Testis (tissue), 3 donors: Measurements from ENCODE around the gene CLSTN1. TPM values are rescaled to one million over a fixed set of nuclear protein-coding genes. Genes with fewer than 3 reads are reported as not detected.
A peak's percentile ranks its signal among the peaks of the same experiment; 100 is the strongest.

Experiments used
- DNase-seq: peaks from one replicate; pipeline ENCODE4 v3.0.0-alpha.2; 2019
- H3K27ac ChIP-seq, 2 donors: fragments of 200-600 bp; sonication (generic); one replicate each; pipeline ENCODE4 v1.5.1; 2019
- H3K27me3 ChIP-seq: fragments of 200-600 bp; sonication (generic); one replicate; pipeline ENCODE4 v1.5.1; 2019
- H3K36me3 ChIP-seq: fragments of 200-600 bp; sonication (generic); one replicate; pipeline ENCODE4 v1.5.1; 2017; ENCODE audit warnings: low read depth; ENCODE audit errors: missing control alignments
- H3K4me1 ChIP-seq: fragments of 200-600 bp; sonication (generic); one replicate; pipeline ENCODE4 v1.5.1; 2019
- H3K4me3 ChIP-seq, 2 donors: fragments of 200-600 bp; sonication (generic); one replicate each; pipeline ENCODE4 v1.5.1; 2017 to 2019
- H3K9me3 ChIP-seq: fragments of 200-600 bp; sonication (generic); one replicate; pipeline ENCODE4 v1.5.1; 2017
- CTCF ChIP-seq, 3 experiments: fragments of 450-650 bp in 2 of 3; fragments of 200-600 bp in 1 of 3; sonication (generic) in 1 of 3; IDR thresholded peaks; one replicate each; pipeline ENCODE4 v1.5.1; 2016 to 2019; ENCODE audit warnings: antibody characterized with exemption in 3 of 3, mild to moderate bottlenecking in 2 of 3, moderate library complexity in 1 of 3
- POLR2A ChIP-seq: fragments of 450-650 bp; IDR thresholded peaks from one replicate; pipeline ENCODE4 v1.6.1; 2017; ENCODE audit warnings: antibody characterized with exemption, mild to moderate bottlenecking, moderate library complexity
- WGBS, 2 donors: methylation state at CpG; one replicate each; pipeline ENCODE4 v1.1.5; 2018; 5-methylcytosine and 5-hydroxymethylcytosine counted together
- intact Hi-C: fragments of 100-400 bp; cut with DNase I; formaldehyde crosslinking; loops from one replicate; pipeline ENCODE4 v1.15.1; 2023; ENCODE audit warnings: low total_unique reads
- polyA plus RNA-seq: library from polyadenylated mRNA; stranded (reverse); fragments of 350-450 nt; fragmentation: Illumina TruSeq; extraction: RNeasy Lipid Tissue Mini Kit (QIAGEN cat#74804); gene quantifications from one replicate; pipeline ENCODE4 v1.2.3, GENCODE V29; 2014; ENCODE audit warnings: low read depth, low replicate concordance; ENCODE audit not compliant: insufficient read depth
- total RNA-seq, 2 donors: library from RNA; depleted of rRNA; stranded (reverse); fragments of >200 nt; gene quantifications; one replicate each; pipeline ENCODE4 v1.2.3, GENCODE V29; 2016

Gene CLSTN1
- total and polyA plus RNA-seq, 3 donors from 2014 or later: 52.6 to 70.2 (median 60.4) TPM

DNA sequence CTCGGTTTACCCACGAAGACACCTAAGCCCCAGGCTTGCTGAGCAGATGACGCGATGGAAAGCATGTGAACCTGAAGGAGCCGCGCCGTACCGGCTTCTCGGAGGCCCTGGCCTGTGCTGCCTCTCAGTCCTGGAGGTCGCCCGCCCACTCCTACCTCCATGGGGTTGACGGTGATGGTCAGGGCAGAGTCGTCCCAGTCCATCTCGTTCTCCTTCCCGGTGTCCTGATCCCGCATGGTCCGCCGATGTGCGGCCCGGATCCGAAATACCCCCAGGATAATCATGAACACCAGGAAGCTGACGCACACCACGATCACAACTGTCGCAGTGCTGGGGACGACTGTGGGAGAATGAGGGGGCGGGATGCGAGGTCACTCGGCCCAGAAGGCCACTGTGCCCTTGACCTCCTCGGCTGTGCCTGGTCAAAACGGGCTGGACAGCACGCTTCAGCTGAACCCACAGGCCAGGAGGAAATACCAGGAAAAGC, 92.7 kb downstream of the CLSTN1 start:
- WGBS, 2 donors: 85 to 94% methylated on average over 21 to 31 of the region's 31 CpGs

GRCh38 chr1:9730096-9730901, 93.5 kb downstream of the CLSTN1 start:
- intact Hi-C loops: no loop called here
- Histone ChIP-seq H3K36me3 (no peaks in the 10 kb centered on the region), H3K27ac (no peak overlapping the region), H3K27me3 (no peaks in the 10 kb centered on the region), H3K9me3 (no peaks in the 10 kb centered on the region), H3K4me1 (no peaks in the 10 kb centered on the region), H3K4me3 (no peak overlapping the region)
- 84% methylated on average over 44 to 45 of the region's 45 CpGs for WGBS, 2 donors
- DNase-seq: peak; percentile 39
- TF ChIP-seq POLR2A: no peak

More for the DNA sequence above, 92.7 kb downstream of the CLSTN1 start:
- no peak for DNase-seq
- no peaks in the 10 kb centered on the region for H3K27me3 ChIP-seq
- no peaks in the 10 kb centered on the region for H3K36me3 ChIP-seq
- TF ChIP-seq POLR2A (no peak), CTCF (IDR thresholded peaks at IDR 0.05) (no peak)
- intact Hi-C loops: no loop called here
- no peak overlapping the region for H3K27ac ChIP-seq
- H3K4me3 ChIP-seq: no peak overlapping the region
- no peaks in the 10 kb centered on the region for H3K4me1 ChIP-seq
- no peaks in the 10 kb centered on the region for H3K9me3 ChIP-seq

GRCh38 chr1:9729523-9729922, 94.2 kb downstream of the CLSTN1 start:
- Histone ChIP-seq H3K27ac (no peak overlapping the region), H3K9me3 (no peaks in the 10 kb centered on the region), H3K4me1 (no peaks in the 10 kb centered on the region), H3K36me3 (no peaks in the 10 kb centered on the region), H3K27me3 (no peaks in the 10 kb centered on the region), H3K4me3 (no peak overlapping the region)
- no peak for DNase-seq
- intact Hi-C loops: no loop called here
- TF ChIP-seq POLR2A: no peak
- TF ChIP-seq CTCF (IDR thresholded peaks at IDR 0.05): no peak
- WGBS, 2 donors: 93 to 94% methylated on average over 12 of the region's 12 CpGs

DNA sequence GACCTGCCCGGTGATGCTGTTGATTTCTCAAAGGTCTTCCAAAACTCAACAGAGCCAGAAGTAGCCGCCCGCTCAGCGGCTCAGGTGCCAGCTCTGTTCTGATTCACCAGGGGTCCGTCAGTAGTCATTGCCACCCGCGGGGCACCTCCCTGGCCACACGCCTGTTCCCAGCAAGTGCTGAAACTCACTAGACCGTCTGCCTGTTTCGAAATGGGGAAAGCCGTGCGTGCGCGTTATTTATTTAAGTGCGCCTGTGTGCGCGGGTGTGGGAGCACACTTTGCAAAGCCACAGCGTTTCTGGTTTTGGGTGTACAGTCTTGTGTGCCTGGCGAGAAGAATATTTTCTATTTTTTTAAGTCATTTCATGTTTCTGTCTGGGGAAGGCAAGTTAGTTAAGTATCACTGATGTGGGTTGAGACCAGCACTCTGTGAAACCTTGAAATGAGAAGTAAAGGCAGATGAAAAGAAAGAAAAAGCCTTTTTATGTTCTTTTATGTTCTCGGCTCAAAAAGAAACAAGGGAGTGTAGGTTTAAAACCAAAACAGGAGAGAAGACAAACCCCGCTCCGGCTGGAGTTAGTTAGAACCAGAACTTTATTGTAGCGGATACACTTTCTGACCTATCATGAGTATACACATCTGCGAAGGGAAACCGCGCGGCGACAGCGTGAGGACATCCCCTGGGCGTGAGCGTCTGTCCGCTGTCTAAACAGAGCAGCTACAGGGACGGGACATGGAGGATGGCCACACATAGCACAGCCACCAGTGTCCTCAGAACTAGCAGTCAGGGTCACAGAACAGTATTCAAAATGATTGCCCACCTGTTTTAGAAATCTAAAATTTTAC, 95.1 kb downstream of the CLSTN1 start:
- TF ChIP-seq POLR2A (no peak), CTCF (IDR thresholded peaks at IDR 0.05) (no peak)
- H3K4me3 ChIP-seq: no peak overlapping the region
- DNase-seq: no peak
- H3K36me3 ChIP-seq: no peaks in the 10 kb centered on the region
- intact Hi-C loops: no loop called here
- no peaks in the 10 kb centered on the region for H3K4me1 ChIP-seq
- H3K27ac ChIP-seq: no peak overlapping the region
- no peaks in the 10 kb centered on the region for H3K27me3 ChIP-seq
- no peaks in the 10 kb centered on the region for H3K9me3 ChIP-seq
- WGBS, 2 donors: 93 to 95% methylated on average over 33 of the region's 33 CpGs

GRCh38 chr1:9726905-9727595, 96.7 kb downstream of the CLSTN1 start:
- H3K36me3 ChIP-seq: no peaks in the 10 kb centered on the region
- no peak overlapping the region for H3K27ac ChIP-seq
- no peaks in the 10 kb centered on the region for H3K27me3 ChIP-seq
- H3K9me3 ChIP-seq: no peaks in the 10 kb centered on the region
- intact Hi-C loops: no loop called here
- WGBS, 2 donors: 70 to 71% methylated on average over 17 to 25 of the region's 25 CpGs
- no peak for DNase-seq
- H3K4me3 ChIP-seq: no peak overlapping the region
- H3K4me1 ChIP-seq: no peaks in the 10 kb centered on the region
- TF ChIP-seq POLR2A (no peak), CTCF (IDR thresholded peaks at IDR 0.05) (no peak)
